ENCODE measurements around the gene SPSB1. TPM values are rescaled to one million over a fixed set of nuclear protein-coding genes. Genes with fewer than 3 reads are reported as not detected.
A peak's percentile ranks its signal among the peaks of the same experiment; 100 is the strongest.
"Not testable (repeated sequence)": the region's sequence is repeated elsewhere in the genome, so short reads cannot be mapped to it uniquely, and the experiment has no call there.

Gene SPSB1
- total RNA-seq, 1 donor from 2014 or later, result 17.6 TPM

GRCh38 chr1:9382643-9383491, 90.2 kb downstream of the SPSB1 start:
- Histone ChIP-seq H3K27me3 (ENCODE audit: control insufficient read depth, insufficient read depth, low read length) (peaks cover 5% of the 10 kb centered on the region), H3K4me3 (ENCODE audit: low read depth, low read length) (no peak overlapping the region), H3K36me3 (ENCODE audit: control insufficient read depth, insufficient read depth, low read length) (no peaks in the 10 kb centered on the region)
- FAIRE-seq (peak; percentile 32), DNase-seq (ENCODE audit: low read depth) (no peak)
- no peak for TF ChIP-seq CTCF (IDR thresholded peaks at IDR 0.05; ENCODE audit: insufficient read depth, low read length, severe bottlenecking)

GRCh38 chr1:9384128-9384527, 91.4 kb downstream of the SPSB1 start:
- TF ChIP-seq CTCF (IDR thresholded peaks at IDR 0.05; ENCODE audit: insufficient read depth, low read length, severe bottlenecking), result no peak
- FAIRE-seq (no peak), DNase-seq (ENCODE audit: low read depth) (no peak)
- peaks cover 5% of the 10 kb centered on the region for H3K27me3 ChIP-seq (ENCODE audit: control insufficient read depth, insufficient read depth, low read length)
- no peak overlapping the region for H3K4me3 ChIP-seq (ENCODE audit: low read depth, low read length)
- H3K36me3 ChIP-seq (ENCODE audit: control insufficient read depth, insufficient read depth, low read length), result no peaks in the 10 kb centered on the region

- TF ChIP-seq CTCF (IDR thresholded peaks at IDR 0.05; ENCODE audit: insufficient read depth, low read length, severe bottlenecking), result no peak
- H3K36me3 ChIP-seq (ENCODE audit: control insufficient read depth, insufficient read depth, low read length), result no peaks in the 10 kb centered on the region
- peaks cover 5% of the 10 kb centered on the region for H3K27me3 ChIP-seq (ENCODE audit: control insufficient read depth, insufficient read depth, low read length)
- FAIRE-seq (no peak), DNase-seq (ENCODE audit: low read depth) (no peak)
- H3K4me3 ChIP-seq (ENCODE audit: low read depth, low read length), result no peak overlapping the region
Measured at GRCh38 chr1:9384751-9385245, 92.1 kb downstream of the SPSB1 start.

GRCh38 chr1:9385392-9385791, 92.7 kb downstream of the SPSB1 start:
- not testable (repeated sequence) for H3K4me3 ChIP-seq (ENCODE audit: low read depth, low read length); H3K27me3 ChIP-seq (ENCODE audit: control insufficient read depth, insufficient read depth, low read length); H3K36me3 ChIP-seq (ENCODE audit: control insufficient read depth, insufficient read depth, low read length); DNase-seq (ENCODE audit: low read depth); FAIRE-seq

- FAIRE-seq, result no peak
- no peak for DNase-seq (ENCODE audit: low read depth)
- Histone ChIP-seq H3K4me3 (ENCODE audit: low read depth, low read length) (no peak overlapping the region), H3K36me3 (ENCODE audit: control insufficient read depth, insufficient read depth, low read length) (no peaks in the 10 kb centered on the region), H3K27me3 (ENCODE audit: control insufficient read depth, insufficient read depth, low read length) (peaks cover 5% of the 10 kb centered on the region)
- TF ChIP-seq CTCF (IDR thresholded peaks at IDR 0.05; ENCODE audit: insufficient read depth, low read length, severe bottlenecking), result no peak
Measured at GRCh38 chr1:9385801-9386573, 93.3 kb downstream of the SPSB1 start.
